Endothelial cell of umbilical vein (primary cell): ENCODE data around the gene PTPRE. TPM values are rescaled to one million over a fixed set of nuclear protein-coding genes. Genes with fewer than 3 reads are reported as not detected.

Source experiments
- BruUV-seq: library from RNA; stranded (reverse); fragments of 400-500 nt; replicated peaks from 2 replicates; lab custom pipeline; 2021; lab: Mats Ljungman, UMichigan
- CTCF ChIA-PET: fragments of 300-600, 350-600 bp; sonication (Branson Sonifier 250); formaldehyde crosslinking; loops from one replicate; lab custom pipeline; 2021; ENCODE audit warnings: antibody characterized with exemption, inconsistent platforms; lab: Charles Lee
- POLR2A ChIA-PET: fragments of 300-600, 350-600 bp; sonication (Branson Sonifier 250); formaldehyde crosslinking; loops from one replicate; lab custom pipeline; 2021; ENCODE audit warnings: antibody characterized with exemption, inconsistent platforms; lab: Charles Lee
- DNase-seq: peaks from one replicate; pipeline ENCODE4 v3.0.0-alpha.2; 2011; ENCODE audit warnings: low read depth, low spot score
- FAIRE-seq: peaks from 2 replicates; lab custom pipeline; 2011; peaks lifted over from hg19 to GRCh38; lab: Jason Lieb, UNC
- H2AFZ ChIP-seq: 2 replicates; pipeline ENCODE4 v1.6.0; 2012; ENCODE audit warnings: low read depth, low read length, control low read depth, inconsistent platforms
- H3K27ac ChIP-seq: 2 replicates; pipeline ENCODE4 v1.5.1; 2011; ENCODE audit warnings: low read depth, mild to moderate bottlenecking, control low read depth, low read length, moderate library complexity; ENCODE audit not compliant: insufficient read depth
- H3K27me3 ChIP-seq, 2 experiments: 2 replicates each; pipeline versions ENCODE4 v1.6.0 to v1.6.1; 2011; ENCODE audit warnings: low read length in 2 of 2, mixed read lengths in 1 of 2; ENCODE audit not compliant: control insufficient read depth in 2 of 2, insufficient read depth in 2 of 2
- H3K36me3 ChIP-seq, 2 experiments: 2 replicates in 1 of 2; 3 replicates in 1 of 2; pipeline ENCODE4 v1.5.1; 2011; ENCODE audit warnings: low read length in 2 of 2, mild to moderate bottlenecking in 1 of 2, moderate library complexity in 1 of 2; ENCODE audit not compliant: control insufficient read depth in 2 of 2, insufficient read depth in 2 of 2; ENCODE audit errors: extremely low read depth in 1 of 2
- H3K4me1 ChIP-seq: 3 replicates; pipeline ENCODE4 v1.5.1; 2011; ENCODE audit warnings: mild to moderate bottlenecking, low read length; ENCODE audit not compliant: control insufficient read depth, insufficient read depth; ENCODE audit errors: extremely low read depth
- H3K4me2 ChIP-seq: 2 replicates; pipeline ENCODE4 v1.6.1; 2011; ENCODE audit warnings: low read length, control low read depth, mixed read lengths; ENCODE audit not compliant: insufficient read depth
- H3K4me3 ChIP-seq, 3 experiments: fragments of 200-600 bp in 1 of 3; sonication (generic), shearing (Covaris generic) in 1 of 3; replicated peaks in 1 of 3; 2 replicates each; pipeline ENCODE4 v1.5.1; 2011 to 2016; ENCODE audit warnings: control low read depth in 3 of 3, low read length in 3 of 3, mild to moderate bottlenecking in 2 of 3, inconsistent platforms in 1 of 3, low read depth in 1 of 3, moderate library complexity in 1 of 3; ENCODE audit not compliant: insufficient read depth in 1 of 3
- H3K79me2 ChIP-seq: 2 replicates; pipeline ENCODE4 v1.6.0; 2012; ENCODE audit warnings: low read length, inconsistent platforms; ENCODE audit not compliant: control insufficient read depth, insufficient read depth
- H3K9ac ChIP-seq: replicated peaks from 2 replicates; pipeline ENCODE3; 2011; ENCODE audit warnings: low read length, control low read depth; ENCODE audit not compliant: insufficient read depth; ENCODE audit errors: extremely low read depth
- H3K9me1 ChIP-seq: replicated peaks from 3 replicates; pipeline ENCODE4 v1.6.0; 2011; ENCODE audit warnings: mild to moderate bottlenecking, low read length; ENCODE audit not compliant: control insufficient read depth, insufficient read depth; ENCODE audit errors: extremely low read depth
- H3K9me3 ChIP-seq: replicated peaks from 2 replicates; pipeline ENCODE4 v1.5.1; 2012; ENCODE audit warnings: low read length, inconsistent platforms; ENCODE audit not compliant: control insufficient read depth, insufficient read depth
- H4K20me1 ChIP-seq: replicated peaks from 2 replicates; pipeline ENCODE3; 2011; ENCODE audit warnings: mild to moderate bottlenecking, low read length; ENCODE audit not compliant: control insufficient read depth, insufficient read depth; ENCODE audit errors: extremely low read depth
- EZH2 ChIP-seq: IDR thresholded peaks from 2 replicates; pipeline ENCODE4 v1.6.1; 2012; ENCODE audit warnings: borderline replicate concordance, low read depth, mild to moderate bottlenecking, moderate library complexity, low read length, inconsistent platforms; ENCODE audit not compliant: severe bottlenecking
- FOS ChIP-seq: IDR thresholded peaks from 2 replicates; pipeline ENCODE4 v1.6.1; 2011; ENCODE audit warnings: mild to moderate bottlenecking, low read length, moderate library complexity, borderline replicate concordance; ENCODE audit not compliant: insufficient read depth
- GATA2 ChIP-seq: IDR thresholded peaks from 2 replicates; pipeline ENCODE4 v1.7.0; 2011; ENCODE audit warnings: low read depth, mild to moderate bottlenecking, moderate library complexity, mixed read lengths, low read length; ENCODE audit not compliant: insufficient read length, insufficient read depth
- MYC ChIP-seq: IDR thresholded peaks from one replicate; pipeline ENCODE4 v1.6.1; 2011; ENCODE audit warnings: mild to moderate bottlenecking, low read depth, low read length
- POLR2A ChIP-seq: IDR thresholded peaks from 2 replicates; pipeline ENCODE4 v1.6.1; 2012; ENCODE audit warnings: low read depth, mild to moderate bottlenecking, control low read depth, low read length
- POLR2AphosphoS5 ChIP-seq: IDR thresholded peaks from 2 replicates; pipeline ENCODE4 v1.6.1; 2012; ENCODE audit warnings: low read depth, mild to moderate bottlenecking, control low read depth, low read length, moderate library complexity; ENCODE audit not compliant: insufficient read depth
- dilution Hi-C: fragments of 300-500 bp; cut with MboI; formaldehyde crosslinking; loops from one replicate; pipeline ENCODE4 v1.15.0; 2019; ENCODE audit warnings: low sequenced_read_pairs; ENCODE audit not compliant: extremely low pct_ligation_motif_present
- intact Hi-C: fragments of 100-400 bp; cut with micrococcal nuclease; formaldehyde crosslinking; loops from one replicate; pipeline ENCODE4 v1.10.0; 2022
- polyA plus RNA-seq, 4 experiments: library from polyadenylated mRNA; depleted of rRNA in 3 of 4; stranded (reverse) in 3 of 4; unstranded in 1 of 4; fragments of >200 nt; gene quantifications; 2 replicates each; pipeline versions ENCODE4 v1.2.1 to v1.2.3, GENCODE V29; 2011 to 2012; ENCODE audit warnings: missing spikeins in 1 of 4
- total RNA-seq: library from RNA; stranded (reverse); gene quantifications from 2 replicates; pipeline ENCODE4 v1.2.3, GENCODE V29; 2021
- TF ChIP-seq, protein P1 (sequence below): IDR thresholded peaks from 2 replicates; pipeline ENCODE4 v1.6.1; 2011; ENCODE audit not compliant: insufficient read depth, insufficient read length

PTPRE gene
- total and polyA plus RNA-seq, 2 donors (not counting 3 experiments of a cell fraction or from before 2014, with no cell fraction given) = 37.3 to 116 TPM

- Histone ChIP-seq H2AFZ (no peak overlapping the region), H3K4me1 (peaks cover 66% of the 10 kb centered on the region), H3K9me3 (no peaks in the 10 kb centered on the region), H4K20me1 (no peaks in the 10 kb centered on the region), H3K9ac (peak overlapping the region; percentile 90), H3K27me3 (no peaks in the 10 kb centered on the region), H3K4me2 (peak overlapping the region; percentile 93), H3K9me1 (no peaks in the 10 kb centered on the region), H3K36me3 (peaks cover 0 to 10% of the 10 kb centered on the region in 2 experiments), H3K27ac (peak overlapping the region; percentile 94), H3K79me2 (peaks cover 77% of the 10 kb centered on the region), H3K4me3 (no peak overlapping the region)
- no TSS peak for BruUV-seq
- intact Hi-C loops (loop anchor here (5.0 kb wide), 1 partner anchor 1315 kb away; no protein-coding TSS in a partner anchor), dilution Hi-C loops (no loop called here)
- ChIA-PET CTCF (interaction anchor here (1.7 to 7.7 kb wide), 4 partner anchors 8 to 85 kb away, joined by 6 to 73 read pairs (median 15); partner anchors contain the start of gene PTPRE), POLR2A (no interaction called here)
- DNase-seq = no peak
- no peak for FAIRE-seq
- no peak for TF ChIP-seq POLR2AphosphoS5
- no peak for TF ChIP-seq FOS
- no peak for TF ChIP-seq MYC
- TF ChIP-seq EZH2 = no peak
- no peak for TF ChIP-seq GATA2
- TF ChIP-seq, protein P1, sequence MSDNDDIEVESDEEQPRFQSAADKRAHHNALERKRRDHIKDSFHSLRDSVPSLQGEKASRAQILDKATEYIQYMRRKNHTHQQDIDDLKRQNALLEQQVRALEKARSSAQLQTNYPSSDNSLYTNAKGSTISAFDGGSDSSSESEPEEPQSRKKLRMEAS = no peak
Observed at GRCh38 chr10:127992376-127992775, 85.5 kb downstream of the PTPRE start.

- H2AFZ ChIP-seq = no peak overlapping the region
- no TSS peak for BruUV-seq
- H4K20me1 ChIP-seq = no peaks in the 10 kb centered on the region
- ChIA-PET CTCF (interaction anchor here (2.4 to 7.7 kb wide), 2 partner anchors 7 to 86 kb away, joined by 7 to 73 read pairs; partner anchors contain the start of gene PTPRE), POLR2A (no interaction called here)
- H3K9me3 ChIP-seq = no peaks in the 10 kb centered on the region
- no peaks in the 10 kb centered on the region for H3K27me3 ChIP-seq
- H3K79me2 ChIP-seq = peaks cover 77% of the 10 kb centered on the region
- H3K4me2 ChIP-seq = no peak overlapping the region
- FAIRE-seq (no peak), DNase-seq (no peak)
- peaks cover 0 to 12% of the 10 kb centered on the region in 2 experiments for H3K36me3 ChIP-seq
- H3K9ac ChIP-seq = no peak overlapping the region
- H3K9me1 ChIP-seq = no peaks in the 10 kb centered on the region
- intact Hi-C loops = loop anchor here (5.0 kb wide), 1 partner anchor 1314 kb away; no protein-coding TSS in a partner anchor
- TF ChIP-seq, protein P1 = no peak
- TF ChIP-seq POLR2AphosphoS5 = no peak
- no peak for TF ChIP-seq POLR2A
- no peak for TF ChIP-seq EZH2
- dilution Hi-C loops = no loop called here
- no peak overlapping the region for H3K27ac ChIP-seq
- peaks cover 58% of the 10 kb centered on the region for H3K4me1 ChIP-seq
- H3K4me3 ChIP-seq = no peak overlapping the region
Observed at GRCh38 chr10:127993056-127993690, 86.3 kb downstream of the PTPRE start.
